ENCODE measurements around the gene ANK3.

ANK3 gene

DNA sequence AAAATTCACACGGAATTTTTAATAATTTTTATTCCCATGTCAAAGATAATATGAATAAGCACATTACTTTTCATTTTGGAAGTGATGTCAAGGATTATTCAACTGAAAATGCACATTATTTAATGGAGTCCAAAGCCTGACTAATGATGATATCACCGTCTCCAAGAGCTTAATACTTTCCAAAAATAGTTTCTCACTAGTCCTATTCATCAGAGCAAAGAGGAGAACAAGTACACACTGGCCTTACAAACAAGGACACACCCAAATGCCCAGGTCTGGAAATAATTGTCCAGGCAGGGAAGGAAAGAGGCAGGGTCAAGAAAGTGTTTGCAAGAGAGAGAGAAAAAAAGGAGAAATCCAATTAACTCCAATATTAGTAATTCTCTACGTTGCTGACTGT is 266.5 kb downstream of the ANK3 start:
- Histone ChIP-seq H3K27me3 (ENCODE audit: control insufficient read depth in 1 of 2, insufficient read depth in 2 of 2, low read length in 2 of 2) (no peaks in the 10 kb centered on the region), H3K27ac (ENCODE audit: low read depth, low read length) (no peak overlapping the region), H3K36me3 (ENCODE audit: insufficient read depth, low read length) (no peaks in the 10 kb centered on the region), H3K4me1 (ENCODE audit: insufficient read depth, low read length) (no peaks in the 10 kb centered on the region), H3K4me3 (ENCODE audit: low read depth in 1 of 2, low read length in 2 of 2) (no peak overlapping the region), H3K9ac (ENCODE audit: low read length) (no peak overlapping the region), H3K9me3 (ENCODE audit: low read length) (no peaks in the 10 kb centered on the region)

DNA sequence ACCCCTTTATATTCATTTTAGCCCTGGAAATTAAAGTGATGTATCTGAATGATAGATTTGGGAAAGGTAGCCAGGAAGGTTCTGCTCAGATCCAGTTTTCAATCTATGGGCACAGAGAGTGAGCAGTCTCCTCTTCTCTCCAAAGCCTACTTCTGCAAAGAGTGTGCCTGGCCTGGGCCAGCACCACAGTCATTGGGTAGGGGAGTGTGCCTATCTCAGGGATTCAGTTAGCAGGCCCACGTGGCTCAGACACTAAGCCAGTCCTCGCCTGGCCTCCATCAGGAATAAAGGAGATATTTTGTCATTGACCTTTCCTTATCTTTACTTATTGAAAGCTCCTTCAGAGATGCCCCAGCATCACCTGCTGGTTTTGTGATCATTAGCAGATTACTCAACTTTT is 267.5 kb downstream of the ANK3 start:
- Histone ChIP-seq H3K9ac (ENCODE audit: low read length) (no peak overlapping the region), H3K4me3 (ENCODE audit: low read depth in 1 of 2, low read length in 2 of 2) (no peak overlapping the region), H3K27ac (ENCODE audit: low read depth, low read length) (no peak overlapping the region)

DNA sequence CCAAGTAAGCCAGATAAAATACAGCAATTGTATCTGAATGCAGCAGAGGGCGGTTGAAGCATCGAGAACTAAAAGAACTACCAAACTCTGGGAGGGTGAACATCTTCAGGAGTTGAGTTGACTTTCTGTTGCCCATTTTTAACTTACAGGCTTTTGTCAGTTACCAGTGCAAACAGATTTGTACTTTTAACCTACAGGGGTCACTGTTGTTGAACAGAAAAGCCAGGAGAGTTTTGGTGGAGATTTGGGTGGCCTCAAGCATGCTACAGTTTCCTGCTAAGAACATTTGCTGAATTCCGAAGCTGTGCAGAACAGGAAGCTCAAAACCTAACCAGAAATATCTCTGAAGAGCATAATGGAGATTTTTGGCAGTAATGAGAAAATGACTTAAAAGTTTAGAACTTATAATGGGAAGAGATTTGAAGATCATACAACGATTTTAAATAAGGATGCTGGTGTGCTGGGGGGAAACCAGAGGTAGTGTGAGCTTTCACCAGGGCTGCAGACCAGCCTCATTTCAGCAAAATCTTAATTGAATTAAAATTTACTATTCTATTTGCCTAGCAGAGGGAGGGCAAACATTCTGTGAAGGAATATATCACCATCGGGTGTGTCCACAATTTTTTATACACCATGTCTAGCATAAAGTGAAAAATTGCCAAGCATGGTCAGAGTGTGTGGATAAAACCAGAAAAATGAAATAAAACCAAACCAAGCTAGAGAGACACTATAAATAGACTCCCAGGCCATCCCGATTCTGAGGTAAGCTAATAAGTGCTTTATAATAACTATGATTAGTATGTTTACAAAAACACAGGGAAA is 274.7 kb downstream of the ANK3 start:
- H3K9ac ChIP-seq (ENCODE audit: low read length), result no peak overlapping the region
- H3K4me3 ChIP-seq (ENCODE audit: low read depth in 1 of 2, low read length in 2 of 2), result no peak overlapping the region
- H3K4me1 ChIP-seq (ENCODE audit: insufficient read depth, low read length), result no peaks in the 10 kb centered on the region
- no peaks in the 10 kb centered on the region for H3K36me3 ChIP-seq (ENCODE audit: insufficient read depth, low read length)
- H3K9me3 ChIP-seq (ENCODE audit: low read length), result no peaks in the 10 kb centered on the region
- no peak overlapping the region for H3K27ac ChIP-seq (ENCODE audit: low read depth, low read length)
- no peaks in the 10 kb centered on the region for H3K27me3 ChIP-seq (ENCODE audit: control insufficient read depth in 1 of 2, insufficient read depth in 2 of 2, low read length in 2 of 2)

More for the DNA sequence above, 267.5 kb downstream of the ANK3 start:
- H3K9me3 ChIP-seq (ENCODE audit: low read length), result no peaks in the 10 kb centered on the region
- H3K27me3 ChIP-seq (ENCODE audit: control insufficient read depth in 1 of 2, insufficient read depth in 2 of 2, low read length in 2 of 2), result no peaks in the 10 kb centered on the region
- no peaks in the 10 kb centered on the region for H3K36me3 ChIP-seq (ENCODE audit: insufficient read depth, low read length)
- no peaks in the 10 kb centered on the region for H3K4me1 ChIP-seq (ENCODE audit: insufficient read depth, low read length)

DNA sequence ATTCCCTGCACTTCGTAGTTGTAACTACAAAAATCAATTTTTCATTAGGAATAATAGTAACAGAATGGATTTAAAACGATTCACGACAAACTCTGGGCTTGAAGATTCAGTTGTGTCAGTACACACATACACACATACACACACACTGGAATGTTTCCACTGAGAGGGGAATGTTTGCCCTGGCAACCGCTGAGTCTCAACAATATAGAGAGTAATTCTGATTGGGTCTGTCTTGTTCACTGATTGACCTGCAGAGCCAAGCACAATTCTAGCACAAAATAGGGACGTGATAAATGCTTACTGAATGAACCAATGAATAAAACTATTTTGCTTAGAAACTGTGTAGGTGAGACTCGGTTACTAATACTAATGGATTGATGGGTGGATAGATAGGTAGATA is 278.9 kb downstream of the ANK3 start:
- Histone ChIP-seq H3K27ac (ENCODE audit: low read depth, low read length) (no peak overlapping the region), H3K27me3 (ENCODE audit: control insufficient read depth in 1 of 2, insufficient read depth in 2 of 2, low read length in 2 of 2) (no peaks in the 10 kb centered on the region), H3K36me3 (ENCODE audit: insufficient read depth, low read length) (no peaks in the 10 kb centered on the region), H3K4me3 (ENCODE audit: low read depth in 1 of 2, low read length in 2 of 2) (no peak overlapping the region), H3K9me3 (ENCODE audit: low read length) (no peaks in the 10 kb centered on the region), H3K9ac (ENCODE audit: low read length) (no peak overlapping the region), H3K4me1 (ENCODE audit: insufficient read depth, low read length) (no peaks in the 10 kb centered on the region)

DNA sequence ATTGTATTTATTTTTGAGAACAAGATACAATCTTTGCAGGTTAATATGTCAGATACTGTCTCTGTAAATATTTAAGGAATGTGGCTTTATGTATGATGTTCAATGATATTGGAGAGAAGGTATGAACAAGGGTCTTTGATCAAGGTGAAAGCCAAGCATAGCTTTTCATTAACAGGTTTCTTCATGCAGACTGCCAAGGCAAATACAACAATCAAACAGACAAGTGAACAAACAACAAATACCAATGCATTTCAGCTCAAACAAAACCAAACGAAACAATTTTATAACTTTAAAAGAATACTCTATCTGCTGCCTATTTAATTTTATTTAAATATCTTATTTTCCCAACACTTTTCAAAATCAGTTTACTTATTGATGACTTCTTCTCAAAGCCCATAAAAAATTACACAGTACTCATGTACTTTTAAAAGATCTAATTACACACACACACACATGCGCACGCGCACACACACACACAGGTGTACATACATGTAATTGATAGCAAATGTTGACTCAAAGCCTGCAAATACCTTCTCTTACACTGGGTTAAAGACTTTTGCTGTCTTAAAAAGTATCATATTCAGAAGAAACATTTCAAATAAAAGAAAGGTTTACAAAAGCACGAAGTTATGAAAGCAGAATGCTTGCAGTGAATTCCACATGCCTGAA is 282.2 kb downstream of the ANK3 start:
- Histone ChIP-seq H3K4me3 (ENCODE audit: low read depth in 1 of 2, low read length in 2 of 2) (no peak overlapping the region), H3K36me3 (ENCODE audit: insufficient read depth, low read length) (no peaks in the 10 kb centered on the region), H3K27me3 (ENCODE audit: control insufficient read depth in 1 of 2, insufficient read depth in 2 of 2, low read length in 2 of 2) (no peaks in the 10 kb centered on the region), H3K9me3 (ENCODE audit: low read length) (no peaks in the 10 kb centered on the region), H3K4me1 (ENCODE audit: insufficient read depth, low read length) (no peaks in the 10 kb centered on the region), H3K27ac (ENCODE audit: low read depth, low read length) (no peak overlapping the region), H3K9ac (ENCODE audit: low read length) (no peak overlapping the region)

DNA sequence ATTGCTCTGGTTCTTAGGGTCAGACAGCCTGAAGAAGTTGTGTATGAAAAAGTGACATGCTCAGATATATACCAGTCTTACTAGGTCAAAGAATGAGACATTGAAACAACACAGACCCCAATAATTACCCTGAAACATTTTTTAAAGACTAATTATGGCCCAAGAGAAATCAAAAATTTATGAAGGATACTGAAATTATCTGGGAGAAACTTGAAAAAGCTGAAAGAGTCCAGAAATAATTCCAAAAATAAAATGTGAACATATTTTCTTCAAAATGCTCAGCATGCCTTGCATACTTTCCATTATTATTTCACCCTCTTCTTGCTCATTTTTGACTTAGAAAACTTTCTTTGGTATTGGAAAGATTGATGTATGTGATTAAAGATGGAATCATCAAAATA is 284.4 kb downstream of the ANK3 start:
- Histone ChIP-seq H3K4me3 (ENCODE audit: low read depth in 1 of 2, low read length in 2 of 2) (no peak overlapping the region), H3K4me1 (ENCODE audit: insufficient read depth, low read length) (no peaks in the 10 kb centered on the region), H3K9me3 (ENCODE audit: low read length) (no peaks in the 10 kb centered on the region), H3K27ac (ENCODE audit: low read depth, low read length) (no peak overlapping the region), H3K36me3 (ENCODE audit: insufficient read depth, low read length) (no peaks in the 10 kb centered on the region), H3K9ac (ENCODE audit: low read length) (no peak overlapping the region), H3K27me3 (ENCODE audit: control insufficient read depth in 1 of 2, insufficient read depth in 2 of 2, low read length in 2 of 2) (no peaks in the 10 kb centered on the region)

DNA sequence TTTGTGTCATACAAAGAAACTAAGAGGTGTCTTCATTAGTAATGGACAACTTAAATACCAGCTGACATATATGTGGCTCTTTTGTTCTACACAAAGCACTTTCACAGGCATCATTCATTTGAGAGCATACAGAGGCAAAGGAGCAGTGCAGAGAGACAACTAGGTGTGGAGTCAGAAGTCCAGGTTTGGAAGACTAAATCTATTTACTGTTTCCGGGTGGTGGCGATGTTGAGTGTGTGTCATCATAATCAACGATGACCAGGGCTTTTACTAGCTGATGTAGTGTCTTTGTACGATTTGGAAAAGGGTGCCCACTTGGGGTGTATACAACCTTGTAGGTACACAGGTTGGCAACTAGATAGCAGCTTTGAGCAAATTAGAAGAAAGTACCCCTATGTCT is 287.9 kb downstream of the ANK3 start:
- H3K4me3 ChIP-seq (ENCODE audit: low read depth in 1 of 2, low read length in 2 of 2), result no peak overlapping the region
- no peak overlapping the region for H3K9ac ChIP-seq (ENCODE audit: low read length)
- no peaks in the 10 kb centered on the region for H3K36me3 ChIP-seq (ENCODE audit: insufficient read depth, low read length)
- no peak overlapping the region for H3K27ac ChIP-seq (ENCODE audit: low read depth, low read length)
- no peaks in the 10 kb centered on the region for H3K27me3 ChIP-seq (ENCODE audit: control insufficient read depth in 1 of 2, insufficient read depth in 2 of 2, low read length in 2 of 2)
- no peaks in the 10 kb centered on the region for H3K9me3 ChIP-seq (ENCODE audit: low read length)
- H3K4me1 ChIP-seq (ENCODE audit: insufficient read depth, low read length), result no peaks in the 10 kb centered on the region

DNA sequence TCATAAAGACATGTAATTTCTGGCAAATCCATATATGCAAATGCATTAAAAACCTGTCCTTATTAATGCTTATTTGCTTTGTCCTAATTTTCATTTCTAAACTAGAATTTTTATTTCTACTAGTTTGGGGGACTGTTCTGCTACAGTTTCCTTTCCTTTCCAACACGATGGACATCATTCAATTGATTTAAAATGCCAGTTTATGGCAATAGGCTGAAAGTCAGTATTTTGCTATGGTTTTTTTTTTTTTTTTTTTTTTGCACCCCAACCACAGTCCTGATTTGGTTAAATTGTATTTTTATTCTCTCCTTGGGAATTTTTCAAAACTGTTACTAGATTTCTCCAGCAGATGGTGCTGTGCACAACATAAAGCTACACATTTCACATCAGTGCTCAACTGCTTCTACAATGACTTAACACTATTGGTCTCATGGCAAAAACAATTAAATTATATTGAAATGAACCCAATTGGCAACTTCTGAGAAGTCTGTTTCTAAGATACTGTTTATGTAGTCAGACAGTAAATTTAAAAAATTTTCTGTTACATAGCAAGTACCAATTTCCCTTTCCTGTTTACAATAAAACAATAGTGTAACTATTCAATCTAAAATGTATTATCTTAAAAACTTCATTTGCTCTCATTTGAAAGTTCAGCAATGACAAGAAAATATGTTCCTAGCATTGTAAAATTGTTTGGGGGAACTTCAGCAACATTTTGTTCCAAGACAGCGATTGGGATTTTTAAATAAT is 289.5 kb downstream of the ANK3 start:
- Histone ChIP-seq H3K27ac (ENCODE audit: low read depth, low read length) (no peak overlapping the region), H3K27me3 (ENCODE audit: control insufficient read depth in 1 of 2, insufficient read depth in 2 of 2, low read length in 2 of 2) (no peaks in the 10 kb centered on the region), H3K4me3 (ENCODE audit: low read depth in 1 of 2, low read length in 2 of 2) (no peak overlapping the region), H3K9ac (ENCODE audit: low read length) (no peak overlapping the region), H3K9me3 (ENCODE audit: low read length) (no peaks in the 10 kb centered on the region), H3K4me1 (ENCODE audit: insufficient read depth, low read length) (no peaks in the 10 kb centered on the region), H3K36me3 (ENCODE audit: insufficient read depth, low read length) (no peaks in the 10 kb centered on the region)

DNA sequence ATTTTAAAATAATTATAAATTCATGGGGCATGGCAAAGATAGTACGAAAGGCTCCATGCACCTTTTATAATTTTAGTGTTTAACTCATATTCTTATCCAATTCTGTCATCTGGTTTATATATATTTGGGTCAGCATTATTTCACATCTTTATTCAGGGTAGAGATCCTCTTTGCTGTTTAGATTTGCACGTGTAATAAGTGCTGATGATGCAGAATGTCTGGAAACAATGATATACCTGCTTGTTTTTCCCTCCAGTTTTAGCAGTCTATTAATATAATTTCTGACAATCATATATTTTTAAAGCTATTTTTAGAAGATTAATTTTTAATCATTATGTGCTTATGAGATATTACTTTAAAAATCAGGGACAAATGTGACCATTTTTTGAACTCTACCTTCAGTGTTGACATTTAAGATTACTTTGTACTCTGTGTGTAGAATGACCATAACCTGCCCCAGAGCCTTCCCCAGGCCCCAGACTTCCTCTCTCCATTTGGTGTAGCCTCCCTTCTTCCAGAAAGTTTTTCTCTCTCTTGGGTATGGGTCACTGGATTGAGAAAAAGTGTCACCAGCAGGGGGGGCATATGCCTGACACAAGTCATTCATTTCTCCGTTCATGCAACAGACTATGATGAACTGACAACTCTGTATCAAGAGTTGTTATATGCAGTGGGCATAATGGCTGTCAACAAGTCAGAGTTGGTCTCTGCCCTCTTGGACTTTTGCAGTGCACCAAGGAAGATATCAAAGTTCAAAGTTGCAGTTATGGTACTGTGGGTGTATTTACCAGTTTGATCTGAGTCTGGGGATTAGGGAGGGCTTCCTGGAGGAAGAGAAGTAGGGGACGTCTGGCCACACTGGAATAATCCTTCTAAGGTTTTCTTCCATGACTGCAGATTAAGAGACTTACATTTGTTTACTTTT is 290.7 kb downstream of the ANK3 start:
- Histone ChIP-seq H3K9ac (ENCODE audit: low read length) (no peak overlapping the region), H3K4me1 (ENCODE audit: insufficient read depth, low read length) (no peaks in the 10 kb centered on the region), H3K27ac (ENCODE audit: low read depth, low read length) (no peak overlapping the region), H3K4me3 (ENCODE audit: low read depth in 1 of 2, low read length in 2 of 2) (no peak overlapping the region), H3K36me3 (ENCODE audit: insufficient read depth, low read length) (no peaks in the 10 kb centered on the region), H3K27me3 (ENCODE audit: control insufficient read depth in 1 of 2, insufficient read depth in 2 of 2, low read length in 2 of 2) (no peaks in the 10 kb centered on the region), H3K9me3 (ENCODE audit: low read length) (no peaks in the 10 kb centered on the region)

DNA sequence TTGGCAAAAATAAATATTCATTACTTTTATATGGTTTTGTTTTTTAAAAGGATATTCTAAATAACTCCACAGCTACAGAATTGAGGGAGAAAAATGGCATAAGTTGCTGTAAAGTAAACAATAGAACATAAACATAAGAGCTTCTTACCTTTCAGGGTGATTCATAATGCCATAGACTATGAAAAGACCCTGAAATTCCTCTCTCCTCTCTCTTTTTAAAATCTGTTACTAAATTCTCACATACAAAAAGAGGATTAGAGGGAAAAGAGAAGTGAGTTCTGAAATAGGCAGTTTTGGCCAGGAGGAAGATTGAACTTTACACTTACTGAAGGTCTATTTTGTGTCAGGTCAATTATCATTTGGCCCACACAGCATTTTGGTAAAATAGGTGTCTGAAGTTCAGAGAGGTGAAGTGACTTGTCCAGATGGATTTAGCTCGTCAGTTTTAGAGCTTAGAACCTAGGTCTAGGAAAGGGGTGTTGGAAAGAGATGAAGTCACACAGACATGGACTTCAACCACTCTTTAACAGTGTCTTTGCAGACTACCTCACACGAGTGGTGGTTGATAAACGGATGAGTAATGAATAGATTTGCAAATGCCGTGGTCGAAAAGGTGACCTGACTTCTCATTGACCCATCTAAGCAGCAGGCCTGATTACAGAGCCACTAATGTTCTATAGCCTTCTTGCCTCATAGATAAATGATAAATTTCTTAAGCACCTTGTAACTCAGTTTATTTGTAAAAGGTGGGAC is 292.7 kb downstream of the ANK3 start:
- no peaks in the 10 kb centered on the region for H3K27me3 ChIP-seq (ENCODE audit: control insufficient read depth in 1 of 2, insufficient read depth in 2 of 2, low read length in 2 of 2)
- no peak overlapping the region for H3K4me3 ChIP-seq (ENCODE audit: low read depth in 1 of 2, low read length in 2 of 2)
- no peaks in the 10 kb centered on the region for H3K4me1 ChIP-seq (ENCODE audit: insufficient read depth, low read length)
- H3K9me3 ChIP-seq (ENCODE audit: low read length), result no peaks in the 10 kb centered on the region
- no peak overlapping the region for H3K9ac ChIP-seq (ENCODE audit: low read length)
- H3K36me3 ChIP-seq (ENCODE audit: insufficient read depth, low read length), result no peaks in the 10 kb centered on the region
- H3K27ac ChIP-seq (ENCODE audit: low read depth, low read length), result no peak overlapping the region

All from muscle layer of colon (tissue), 2 donors.